Naive thymus-derived CD4-positive, alpha-beta T cell (primary cell): Measurements from ENCODE around the gene ARHGAP6. TPM values are rescaled to one million over a fixed set of nuclear protein-coding genes. Genes with fewer than 3 reads are reported as not detected.

Experiments
- ATAC-seq: fragments of 150-1000 bp; cut with Tn5 transposase; 2 replicates; pipeline ENCODE4 v1.10.0; 2021; ENCODE audit warnings: mild to moderate bottlenecking, moderate library complexity
- CTCF ChIA-PET: fragments of 350-600 bp; sonication (Branson Sonifier 250); formaldehyde crosslinking; loops from one replicate; lab custom pipeline; 2021; ENCODE audit warnings: antibody characterized with exemption; lab: Charles Lee
- POLR2A ChIA-PET: fragments of 350-600 bp; sonication (Branson Sonifier 250); formaldehyde crosslinking; loops from one replicate; lab custom pipeline; 2021; ENCODE audit warnings: antibody characterized with exemption, inconsistent platforms; lab: Charles Lee
- DNase-seq, 9 donors: peaks; one replicate each; pipeline versions ENCODE4 v3.0.0 to v3.0.0-alpha.2; 2020 to 2022; ENCODE audit warnings: mixed read lengths in 1 of 9
- H3K27ac ChIP-seq: one replicate; pipeline ENCODE4 v1.7.0; 2013; ENCODE audit warnings: mild to moderate bottlenecking, low read depth, low read length, moderate library complexity
- H3K27me3 ChIP-seq, 2 donors: one replicate each; pipeline ENCODE4 v1.7.0; 2013; ENCODE audit warnings: low read length in 2 of 2, mild to moderate bottlenecking in 2 of 2, moderate library complexity in 2 of 2; ENCODE audit not compliant: control insufficient read depth in 2 of 2, insufficient read depth in 2 of 2
- H3K36me3 ChIP-seq, 3 experiments: 1 replicate in 2 of 3; 2 replicates in 1 of 3; pipeline ENCODE4 v1.7.0; 2013; ENCODE audit warnings: low read length in 3 of 3, mild to moderate bottlenecking in 3 of 3, moderate library complexity in 1 of 3; ENCODE audit not compliant: insufficient read depth in 3 of 3, control insufficient read depth in 2 of 3
- H3K4me1 ChIP-seq, 2 donors: one replicate each; pipeline ENCODE4 v1.7.0; 2013; ENCODE audit warnings: low read length in 2 of 2, mild to moderate bottlenecking in 2 of 2, moderate library complexity in 1 of 2; ENCODE audit not compliant: control insufficient read depth in 2 of 2, insufficient read depth in 2 of 2
- H3K4me3 ChIP-seq: 2 replicates; pipeline ENCODE4 v1.7.0; 2013; ENCODE audit warnings: mild to moderate bottlenecking, low read length
- H3K9me3 ChIP-seq, 3 experiments: 1 replicate in 2 of 3; 2 replicates in 1 of 3; pipeline ENCODE4 v1.7.0; 2013; ENCODE audit warnings: low read length in 3 of 3; ENCODE audit not compliant: control insufficient read depth in 2 of 3
- H3K27ac Mint-ChIP-seq, 9 donors: one replicate each; pipeline ENCODE4 v1.8.0; 2020 to 2022; ENCODE audit warnings: mixed read lengths in 9 of 9, mild to moderate bottlenecking in 8 of 9, moderate library complexity in 5 of 9, inconsistent platforms in 2 of 9
- H3K27me3 Mint-ChIP-seq, 5 donors: one replicate each; pipeline ENCODE4 v1.8.0; 2021 to 2022; ENCODE audit warnings: mixed read lengths in 5 of 5, mild to moderate bottlenecking in 1 of 5
- H3K36me3 Mint-ChIP-seq, 5 donors: one replicate each; pipeline ENCODE4 v1.8.0; 2020 to 2022; ENCODE audit warnings: mixed read lengths in 5 of 5, mild to moderate bottlenecking in 3 of 5, inconsistent platforms in 1 of 5
- H3K4me1 Mint-ChIP-seq, 7 donors: one replicate each; pipeline ENCODE4 v1.8.0; 2020 to 2022; ENCODE audit warnings: mixed read lengths in 7 of 7, mild to moderate bottlenecking in 3 of 7, inconsistent platforms in 1 of 7
- H3K4me3 Mint-ChIP-seq, 10 donors: one replicate each; pipeline ENCODE4 v1.8.0; 2020 to 2022; ENCODE audit warnings: mild to moderate bottlenecking in 10 of 10, mixed read lengths in 10 of 10, moderate library complexity in 6 of 10, inconsistent platforms in 2 of 10
- H3K9me3 Mint-ChIP-seq, 11 donors: one replicate each; pipeline ENCODE4 v1.8.0; 2020 to 2022; ENCODE audit warnings: mixed read lengths in 11 of 11, mild to moderate bottlenecking in 4 of 11, inconsistent platforms in 1 of 11, moderate library complexity in 1 of 11
- intact Hi-C, 2 donors: fragments of 100-400 bp; cut with micrococcal nuclease; formaldehyde crosslinking; loops; one replicate each; pipeline ENCODE4 v1.15.1; 2023
- polyA plus RNA-seq, 2 donors: library from polyadenylated mRNA; unstranded; fragments of 300-500 nt; fragmentation: Illumina TruSeq; gene quantifications; one replicate each; pipeline ENCODE4 v1.2.3, GENCODE V29; 2021
- total RNA-seq, 6 experiments: library from RNA in 5 of 6; stranded (reverse) in 5 of 6; gene quantifications; 1 replicate in 5 of 6; 2 replicates in 1 of 6; pipeline ENCODE4 v1.2.3 and lab custom pipeline; 2021 to 2026

Gene ARHGAP6
- total and polyA plus RNA-seq, 7 experiments from 2014 or later = 0.11 to 0.83 TPM; not detected in 5

GRCh38 chrX:11551151-11551550 is 114.6 kb downstream of the ARHGAP6 start:
- no peak overlapping the region for H3K27ac ChIP-seq
- ATAC-seq (no peak), DNase-seq (no peak)
- Mint-ChIP-seq H3K27ac (no peak overlapping the region), H3K27me3 (peaks cover 0 to 22% (median 10%) of the 10 kb centered on the region in 5 donors), H3K9me3 (no peaks in the 10 kb centered on the region), H3K36me3 (no peaks in the 10 kb centered on the region), H3K4me1 (no peaks in the 10 kb centered on the region), H3K4me3 (no peak overlapping the region)
- ChIA-PET POLR2A (no interaction called here), CTCF (no interaction called here)
- H3K9me3 ChIP-seq = no peaks in the 10 kb centered on the region
- H3K4me1 ChIP-seq = no peaks in the 10 kb centered on the region
- H3K4me3 ChIP-seq = no peak overlapping the region
- intact Hi-C loops = no loop called here
- no peaks in the 10 kb centered on the region for H3K27me3 ChIP-seq
- H3K36me3 ChIP-seq = no peaks in the 10 kb centered on the region

GRCh38 chrX:11546917-11547316 is 118.8 kb downstream of the ARHGAP6 start:
- ChIA-PET POLR2A (no interaction called here), CTCF (no interaction called here)
- Mint-ChIP-seq H3K27ac (no peak overlapping the region), H3K36me3 (no peaks in the 10 kb centered on the region), H3K9me3 (no peaks in the 10 kb centered on the region), H3K4me3 (no peak overlapping the region), H3K4me1 (no peaks in the 10 kb centered on the region), H3K27me3 (peaks cover 0 to 12% (median 4%) of the 10 kb centered on the region in 5 donors)
- Histone ChIP-seq H3K27ac (no peak overlapping the region), H3K9me3 (no peaks in the 10 kb centered on the region), H3K36me3 (no peaks in the 10 kb centered on the region), H3K27me3 (no peaks in the 10 kb centered on the region), H3K4me1 (no peaks in the 10 kb centered on the region), H3K4me3 (no peak overlapping the region)
- intact Hi-C loops = no loop called here
- ATAC-seq (no peak), DNase-seq (no peak)

DNA sequence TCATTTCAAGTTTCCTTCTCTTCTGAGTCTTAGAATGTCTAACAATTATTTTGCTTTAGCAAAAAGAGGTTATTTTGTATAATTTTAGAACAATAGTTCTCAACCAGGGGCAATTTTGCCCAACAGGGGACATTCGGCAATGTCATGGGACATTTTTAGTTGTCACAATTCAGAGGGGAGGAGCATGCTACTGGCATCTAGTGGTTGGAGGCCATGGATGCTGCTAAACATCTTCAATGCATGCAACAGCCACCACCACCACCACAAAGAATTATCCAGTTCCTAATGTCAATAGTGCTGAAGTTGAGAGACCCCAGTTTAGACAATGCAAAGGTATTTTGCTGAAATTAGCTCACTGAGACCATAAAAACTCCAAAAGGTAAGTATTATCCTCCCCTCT is 122.5 kb downstream of the ARHGAP6 start:
- ChIA-PET CTCF (no interaction called here), POLR2A (no interaction called here)
- intact Hi-C loops = no loop called here
- Histone ChIP-seq H3K27ac (no peak overlapping the region), H3K36me3 (no peaks in the 10 kb centered on the region), H3K4me3 (no peak overlapping the region), H3K4me1 (no peaks in the 10 kb centered on the region), H3K9me3 (no peaks in the 10 kb centered on the region), H3K27me3 (no peaks in the 10 kb centered on the region)
- no peaks in the 10 kb centered on the region for H3K9me3 Mint-ChIP-seq
- H3K27me3 Mint-ChIP-seq = peaks cover 0 to 4% (median 2%) of the 10 kb centered on the region in 5 donors
- H3K36me3 Mint-ChIP-seq = no peaks in the 10 kb centered on the region
- ATAC-seq (no peak), DNase-seq (no peak)
- H3K4me3 Mint-ChIP-seq = no peak overlapping the region
- no peaks in the 10 kb centered on the region for H3K4me1 Mint-ChIP-seq
- H3K27ac Mint-ChIP-seq = no peak overlapping the region

- Histone ChIP-seq H3K27ac (no peak overlapping the region), H3K4me3 (no peak overlapping the region), H3K36me3 (no peaks in the 10 kb centered on the region), H3K9me3 (no peaks in the 10 kb centered on the region), H3K4me1 (no peaks in the 10 kb centered on the region), H3K27me3 (no peaks in the 10 kb centered on the region)
- ChIA-PET POLR2A (no interaction called here), CTCF (no interaction called here)
- no peak for ATAC-seq
- intact Hi-C loops = no loop called here
- Mint-ChIP-seq H3K27me3 (peaks cover 0 to 4% (median 2%) of the 10 kb centered on the region in 5 donors), H3K9me3 (no peaks in the 10 kb centered on the region), H3K4me1 (no peaks in the 10 kb centered on the region), H3K4me3 (no peak overlapping the region), H3K27ac (no peak overlapping the region), H3K36me3 (no peaks in the 10 kb centered on the region)
- DNase-seq = no peak
Measured at GRCh38 chrX:11541510-11541909, 124.2 kb downstream of the ARHGAP6 start.

DNA sequence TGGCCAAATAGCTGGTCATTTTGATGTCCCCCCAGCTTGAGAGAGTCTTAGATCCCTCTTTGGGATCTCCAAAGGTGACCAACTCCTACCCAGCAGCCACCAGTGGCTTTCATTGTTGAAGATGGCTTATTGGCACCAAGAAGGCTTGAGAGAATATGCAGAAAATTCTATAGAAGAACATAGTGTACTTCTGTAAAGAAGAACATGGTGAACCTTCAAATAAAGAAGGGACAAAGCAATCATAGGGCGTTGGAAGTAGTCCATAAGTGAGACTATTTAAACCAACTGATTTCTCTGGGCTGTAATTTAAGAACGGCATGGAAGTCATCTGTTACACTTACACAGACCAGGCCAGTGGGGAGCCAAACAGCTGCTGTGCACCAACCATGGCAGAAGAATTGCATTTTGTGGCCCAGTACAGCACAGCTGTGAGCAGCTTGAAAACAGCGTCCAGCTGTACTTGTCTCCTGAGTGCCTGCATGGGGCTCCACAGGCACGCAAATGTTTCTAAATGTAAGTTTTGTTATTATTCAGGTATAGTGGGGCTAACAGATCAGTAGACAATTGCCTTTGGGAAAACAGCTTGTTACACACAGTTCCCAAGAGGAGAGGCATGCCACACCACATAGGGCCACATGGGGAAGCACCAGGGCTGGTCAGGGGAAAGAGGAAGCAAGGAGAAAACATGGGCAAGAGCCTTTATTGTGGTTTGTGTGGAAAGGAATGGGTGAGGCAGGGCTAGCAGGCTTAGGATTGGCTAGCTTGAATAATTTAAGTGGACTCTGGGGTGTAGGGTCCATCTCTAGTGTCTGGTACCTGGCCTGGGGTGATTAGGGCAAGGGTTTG is 125.0 kb downstream of the ARHGAP6 start:
- CTCF ChIA-PET = interaction anchor here (0.6 kb wide), 1 partner anchor 13 kb away, joined by 4 read pairs; no protein-coding TSS in a partner anchor
- H3K36me3 Mint-ChIP-seq = no peaks in the 10 kb centered on the region

GRCh38 chrX:11537141-11537540 is 128.6 kb downstream of the ARHGAP6 start:
- Mint-ChIP-seq H3K36me3 (no peaks in the 10 kb centered on the region), H3K4me3 (no peak overlapping the region), H3K27ac (no peak overlapping the region), H3K4me1 (no peaks in the 10 kb centered on the region), H3K27me3 (peaks cover 0 to 4% (median 2%) of the 10 kb centered on the region in 5 donors), H3K9me3 (no peaks in the 10 kb centered on the region)
- no peaks in the 10 kb centered on the region for H3K4me1 ChIP-seq
- H3K27me3 ChIP-seq = no peaks in the 10 kb centered on the region
- no peak overlapping the region for H3K27ac ChIP-seq
- ChIA-PET POLR2A (no interaction called here), CTCF (no interaction called here)
- H3K36me3 ChIP-seq = no peaks in the 10 kb centered on the region
- H3K4me3 ChIP-seq = no peak overlapping the region
- ATAC-seq (no peak), DNase-seq (no peak)
- no peaks in the 10 kb centered on the region for H3K9me3 ChIP-seq
- intact Hi-C loops = loop anchor here in 1 of 2 donors (10.0 kb wide), 1 partner anchor 392 kb away; no protein-coding TSS in a partner anchor

More for the DNA sequence above, 125.0 kb downstream of the ARHGAP6 start:
- no peaks in the 10 kb centered on the region for H3K4me1 Mint-ChIP-seq
- DNase-seq (no peak), ATAC-seq (no peak)
- no peaks in the 10 kb centered on the region for H3K27me3 ChIP-seq
- POLR2A ChIA-PET = no interaction called here
- no peaks in the 10 kb centered on the region for H3K9me3 Mint-ChIP-seq
- no peaks in the 10 kb centered on the region for H3K9me3 ChIP-seq
- H3K36me3 ChIP-seq = no peaks in the 10 kb centered on the region
- H3K4me3 ChIP-seq = no peak overlapping the region
- H3K27ac ChIP-seq = no peak overlapping the region
- H3K27ac Mint-ChIP-seq = no peak overlapping the region
- no peak overlapping the region for H3K4me3 Mint-ChIP-seq
- H3K4me1 ChIP-seq = no peaks in the 10 kb centered on the region
- H3K27me3 Mint-ChIP-seq = peaks cover 0 to 4% (median 2%) of the 10 kb centered on the region in 5 donors
- intact Hi-C loops = no loop called here
